ENCODE measurements around the gene EXOC4. TPM values are rescaled to one million over a fixed set of nuclear protein-coding genes. Genes with fewer than 3 reads are reported as not detected.
"Not testable (repeated sequence)": the region's sequence is repeated elsewhere in the genome, so short reads cannot be mapped to it uniquely, and the experiment has no call there.

The EXOC4 gene
- polyA plus RNA-seq, 3 donors: 17.9 to 28.0 (median 22.3) TPM

- H3K27ac ChIP-seq (ENCODE audit: low read depth, low read length): no peak overlapping the region
- 75 to 89% (median 84%) methylated on average over 5 of the region's 5 CpGs for WGBS, 3 donors
Measured at GRCh38 chr7:133300811-133301210, 47.9 kb downstream of the EXOC4 start.

GRCh38 chr7:133301444-133301843 is 48.6 kb downstream of the EXOC4 start:
- 19 to 50% (median 35%) methylated on average over 2 of the region's 2 CpGs for WGBS, 3 donors
- H3K27ac ChIP-seq (ENCODE audit: low read depth, low read length): no peak overlapping the region

GRCh38 chr7:133303372-133303771 is 50.5 kb downstream of the EXOC4 start:
- no peak overlapping the region for H3K27ac ChIP-seq (ENCODE audit: low read depth, low read length)
- WGBS, 3 donors: 100% methylated on average over 1 of the region's 1 CpG

- 91 to 94% (median 94%) methylated on average over 2 of the region's 2 CpGs for WGBS, 3 donors
- no peak overlapping the region for H3K27ac ChIP-seq (ENCODE audit: low read depth, low read length)
Measured at GRCh38 chr7:133303931-133304330, 51.1 kb downstream of the EXOC4 start.

- no peak overlapping the region for H3K27ac ChIP-seq (ENCODE audit: low read depth, low read length)
- WGBS, 3 donors: 95 to 100% (median 98%) methylated on average over 6 of the region's 6 CpGs
Measured at GRCh38 chr7:133309333-133309732, 56.5 kb downstream of the EXOC4 start.

- 11 to 58% (median 40%) methylated on average over 3 of the region's 3 CpGs for WGBS, 3 donors
- H3K27ac ChIP-seq (ENCODE audit: low read depth, low read length): no peak overlapping the region
Measured at GRCh38 chr7:133310232-133310862, 57.5 kb downstream of the EXOC4 start.

- no peak overlapping the region for H3K27ac ChIP-seq (ENCODE audit: low read depth, low read length)
- 92 to 93% (median 93%) methylated on average over 1 of the region's 1 CpG for WGBS, 3 donors
Measured at GRCh38 chr7:133313575-133313974, 60.7 kb downstream of the EXOC4 start.

- 89 to 96% (median 96%) methylated on average over 1 of the region's 1 CpG for WGBS, 3 donors
- no peak overlapping the region for H3K27ac ChIP-seq (ENCODE audit: low read depth, low read length)
Measured at GRCh38 chr7:133314084-133314483, 61.2 kb downstream of the EXOC4 start.

- H3K27ac ChIP-seq (ENCODE audit: low read depth, low read length): no peak overlapping the region
- 87 to 90% (median 90%) methylated on average over 6 of the region's 6 CpGs for WGBS, 3 donors
Measured at GRCh38 chr7:133315332-133316040, 62.6 kb downstream of the EXOC4 start.

- no peak overlapping the region for H3K27ac ChIP-seq (ENCODE audit: low read depth, low read length)
- 90 to 99% (median 98%) methylated on average over 2 of the region's 2 CpGs for WGBS, 3 donors
Measured at GRCh38 chr7:133319842-133320241, 67.0 kb downstream of the EXOC4 start.

GRCh38 chr7:133320891-133321290 is 68.0 kb downstream of the EXOC4 start:
- WGBS, 3 donors: 67 to 89% (median 88%) methylated on average over 2 of the region's 2 CpGs
- no peak overlapping the region for H3K27ac ChIP-seq (ENCODE audit: low read depth, low read length)

GRCh38 chr7:133321366-133321765 is 68.5 kb downstream of the EXOC4 start:
- WGBS, 3 donors: 98% methylated on average over 4 of the region's 4 CpGs
- not testable (repeated sequence) for H3K27ac ChIP-seq (ENCODE audit: low read depth, low read length)

- WGBS, 3 donors: 98 to 99% (median 98%) methylated on average over 8 of the region's 8 CpGs
Measured at GRCh38 chr7:133326745-133327144, 73.9 kb downstream of the EXOC4 start.

GRCh38 chr7:133328021-133328420 is 75.1 kb downstream of the EXOC4 start:
- H3K27ac ChIP-seq (ENCODE audit: low read depth, low read length): not testable (repeated sequence)
- 48 to 97% (median 95%) methylated on average over 1 of the region's 1 CpG for WGBS, 3 donors

More at GRCh38 chr7:133326745-133327144, 73.9 kb downstream of the EXOC4 start:
- H3K27ac ChIP-seq (ENCODE audit: low read depth, low read length): not testable (repeated sequence)

- WGBS, 3 donors: 89 to 92% (median 90%) methylated on average over 6 of the region's 6 CpGs
- H3K27ac ChIP-seq (ENCODE audit: low read depth, low read length): no peak overlapping the region
Measured at GRCh38 chr7:133330085-133330484, 77.2 kb downstream of the EXOC4 start.

- WGBS, 3 donors: 76 to 97% (median 78%) methylated on average over 1 of the region's 1 CpG
- no peak overlapping the region for H3K27ac ChIP-seq (ENCODE audit: low read depth, low read length)
Measured at GRCh38 chr7:133331861-133332260, 79.0 kb downstream of the EXOC4 start.

- H3K27ac ChIP-seq (ENCODE audit: low read depth, low read length): no peak overlapping the region
- 94 to 98% (median 94%) methylated on average over 2 of the region's 2 CpGs for WGBS, 3 donors
Measured at GRCh38 chr7:133339772-133340171, 86.9 kb downstream of the EXOC4 start.

GRCh38 chr7:133344275-133344674 is 91.4 kb downstream of the EXOC4 start:
- WGBS, 3 donors: 82 to 88% (median 82%) methylated on average over 3 of the region's 3 CpGs
- H3K27ac ChIP-seq (ENCODE audit: low read depth, low read length): no peak overlapping the region

- H3K27ac ChIP-seq (ENCODE audit: low read depth, low read length): no peak overlapping the region
- 72 to 77% (median 73%) methylated on average over 8 of the region's 8 CpGs for WGBS, 3 donors
Measured at GRCh38 chr7:133345690-133346421, 93.0 kb downstream of the EXOC4 start.
